Stimulated activated naive CD8-positive, alpha-beta T cell treated with anti-CD3 and anti-CD28 coated beads, Interleukin-15, amount 100 ng/mL, for 72 hours (primary cell): ENCODE data around the gene GGCX.

ENCODE experiments used
- ATAC-seq: fragments of 150-1000 bp; cut with Tn5 transposase; 2 replicates; pipeline ENCODE4 v1.10.0; 2021; ENCODE audit warnings: mild to moderate bottlenecking, moderate library complexity
- DNase-seq, 2 donors: peaks; one replicate each; pipeline ENCODE4 v3.0.0; 2021 to 2022
- H3K27ac Mint-ChIP-seq, 2 donors: one replicate each; pipeline ENCODE4 v1.8.0; 2022; ENCODE audit warnings: mild to moderate bottlenecking in 2 of 2, mixed read lengths in 2 of 2, moderate library complexity in 2 of 2
- H3K27me3 Mint-ChIP-seq: one replicate; pipeline ENCODE4 v1.8.0; 2022; ENCODE audit warnings: mixed read lengths
- H3K4me1 Mint-ChIP-seq: one replicate; pipeline ENCODE4 v1.8.0; 2022; ENCODE audit warnings: mild to moderate bottlenecking, mixed read lengths
- H3K4me3 Mint-ChIP-seq, 2 donors: one replicate each; pipeline ENCODE4 v1.8.0; 2022; ENCODE audit warnings: mild to moderate bottlenecking in 2 of 2, mixed read lengths in 2 of 2, moderate library complexity in 1 of 2
- H3K9me3 Mint-ChIP-seq, 2 donors: one replicate each; pipeline ENCODE4 v1.8.0; 2022; ENCODE audit warnings: mixed read lengths in 2 of 2

GGCX gene

GRCh38 chr2:85524336-85524908, 36.9 kb downstream of the GGCX start:
- Mint-ChIP-seq H3K4me3 (no peak overlapping the region), H3K27ac (peak overlapping the region in 1 of 2 donors; percentile 78), H3K27me3 (peaks cover 24% of the 10 kb centered on the region), H3K9me3 (no peaks in the 10 kb centered on the region), H3K4me1 (peaks cover 5% of the 10 kb centered on the region)
- ATAC-seq (no peak), DNase-seq (no peak)

GRCh38 chr2:85523903-85524335, 37.4 kb downstream of the GGCX start:
- Mint-ChIP-seq H3K27me3 (peaks cover 19% of the 10 kb centered on the region), H3K9me3 (no peaks in the 10 kb centered on the region), H3K4me3 (no peak overlapping the region), H3K4me1 (peaks cover 5% of the 10 kb centered on the region), H3K27ac (no peak overlapping the region)
- ATAC-seq (no peak), DNase-seq (no peak)

DNA sequence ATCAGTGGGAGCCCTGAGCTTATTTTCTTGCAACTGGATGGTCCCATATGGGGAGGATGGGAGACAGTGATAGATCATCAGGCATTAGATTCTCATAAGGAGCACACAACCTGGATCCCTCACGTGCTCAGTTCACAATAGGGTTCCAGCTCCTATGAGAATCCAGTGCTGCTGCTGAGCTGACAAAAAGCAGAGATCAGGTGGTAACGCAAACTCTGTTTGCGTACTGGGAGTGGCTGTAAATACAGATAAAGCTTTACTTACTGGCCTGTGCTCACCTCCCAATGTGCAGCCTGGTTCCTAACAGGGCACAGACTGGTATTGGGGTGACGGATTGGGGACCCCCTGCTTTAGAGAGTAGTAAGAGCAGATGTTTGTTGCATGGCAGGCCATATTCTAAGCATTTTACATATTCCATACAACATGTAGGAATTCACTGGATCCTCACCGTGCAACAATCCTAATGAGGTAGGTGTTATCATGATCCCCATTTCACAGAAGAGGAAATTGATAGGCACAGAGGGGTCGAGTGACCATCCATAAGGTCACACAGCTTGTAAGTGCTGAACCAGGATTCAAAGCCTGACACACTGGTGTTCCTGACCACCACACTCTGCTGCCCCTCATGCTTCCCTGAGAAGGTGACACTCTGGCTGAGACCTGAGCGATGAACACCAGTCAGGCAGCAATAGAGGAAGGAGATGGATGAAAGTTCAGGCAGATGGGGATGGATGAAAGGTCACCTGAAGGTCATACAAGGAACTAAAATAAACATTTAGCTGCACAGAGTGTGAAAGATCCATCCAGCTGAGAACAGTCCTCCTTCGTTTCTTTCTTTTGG, 38.0 kb downstream of the GGCX start:
- ATAC-seq (no peak), DNase-seq (no peak)
- Mint-ChIP-seq H3K4me1 (peaks cover 5% of the 10 kb centered on the region), H3K27me3 (peaks cover 18% of the 10 kb centered on the region), H3K9me3 (no peaks in the 10 kb centered on the region), H3K27ac (no peak overlapping the region), H3K4me3 (no peak overlapping the region)

- no peaks in the 10 kb centered on the region for H3K9me3 Mint-ChIP-seq
- H3K4me1 Mint-ChIP-seq, result peaks cover 5% of the 10 kb centered on the region
- H3K4me3 Mint-ChIP-seq, result no peak overlapping the region
- no peak for DNase-seq
- ATAC-seq, result no peak
- no peak overlapping the region for H3K27ac Mint-ChIP-seq
- H3K27me3 Mint-ChIP-seq, result peaks cover 7% of the 10 kb centered on the region
These were observed 39.1 kb downstream of the GGCX start for GRCh38 chr2:85522090-85522647.

DNA sequence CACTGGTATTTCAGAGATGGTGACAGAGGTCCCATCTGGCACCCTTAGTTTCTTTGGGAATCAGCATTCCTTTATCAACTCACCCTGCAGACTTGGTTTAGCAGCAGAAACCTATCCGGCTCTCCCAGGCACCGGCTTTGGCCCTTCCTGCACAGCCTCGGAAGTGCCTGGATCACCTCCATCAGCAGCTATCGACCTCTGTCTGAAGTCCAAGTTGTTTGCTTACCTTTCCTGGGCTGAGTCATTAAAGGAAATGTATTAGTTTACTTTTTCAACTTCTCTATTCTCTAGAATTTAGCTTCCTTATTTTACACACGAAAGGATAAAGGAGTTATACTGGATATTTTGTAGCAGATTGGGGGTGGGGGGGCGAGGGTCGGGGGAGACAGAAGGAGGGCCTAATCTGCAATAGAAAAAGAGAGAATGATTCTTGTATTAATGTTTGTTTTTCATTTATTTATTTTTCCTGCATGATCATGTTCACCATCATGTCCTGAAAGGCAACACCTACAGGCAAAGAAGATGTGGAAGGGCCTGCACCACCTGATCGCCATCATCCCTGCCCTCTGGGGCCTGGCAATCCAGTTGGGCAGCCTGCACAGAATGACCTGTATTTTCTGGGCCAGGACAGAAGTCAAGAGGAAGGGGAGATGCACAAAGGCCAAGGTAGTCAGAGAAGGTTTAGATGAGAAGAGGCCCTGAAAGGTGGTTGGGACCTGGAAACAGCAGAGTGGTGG, 44.5 kb downstream of the GGCX start:
- Mint-ChIP-seq H3K4me1 (no peaks in the 10 kb centered on the region), H3K9me3 (no peaks in the 10 kb centered on the region), H3K27me3 (no peaks in the 10 kb centered on the region), H3K4me3 (no peak overlapping the region), H3K27ac (no peak overlapping the region)
- DNase-seq (no peak), ATAC-seq (no peak)

DNA sequence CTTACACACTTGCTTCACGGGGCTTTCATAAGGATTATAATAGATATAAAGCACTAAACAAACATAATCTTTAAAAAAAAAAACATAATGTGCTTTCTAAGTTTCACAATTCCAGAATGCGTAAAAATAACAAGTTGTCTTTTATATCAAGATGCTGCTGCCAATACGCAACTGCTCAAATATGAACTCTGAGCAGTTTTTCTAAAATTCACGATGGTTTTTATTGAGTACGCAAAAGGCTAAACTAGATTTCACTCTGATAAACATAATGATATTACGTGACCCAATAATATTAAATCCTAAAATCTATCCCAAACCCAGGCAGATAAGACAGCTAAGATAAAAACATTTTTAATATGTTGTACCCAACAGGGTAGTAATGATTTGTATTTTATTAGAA, 47.0 kb downstream of the GGCX start:
- no peaks in the 10 kb centered on the region for H3K9me3 Mint-ChIP-seq
- no peaks in the 10 kb centered on the region for H3K4me1 Mint-ChIP-seq
- no peak overlapping the region for H3K27ac Mint-ChIP-seq
- ATAC-seq (no peak), DNase-seq (no peak)
- H3K4me3 Mint-ChIP-seq, result no peak overlapping the region
- no peaks in the 10 kb centered on the region for H3K27me3 Mint-ChIP-seq

- DNase-seq, result no peak
- Mint-ChIP-seq H3K9me3 (no peaks in the 10 kb centered on the region), H3K27ac (no peak overlapping the region), H3K4me3 (no peak overlapping the region), H3K27me3 (peaks cover 9% of the 10 kb centered on the region), H3K4me1 (no peaks in the 10 kb centered on the region)
- ATAC-seq, result no peak
These were observed 50.1 kb downstream of the GGCX start for GRCh38 chr2:85511008-85511811.

GRCh38 chr2:85506768-85507181, 54.5 kb downstream of the GGCX start:
- H3K9me3 Mint-ChIP-seq, result no peaks in the 10 kb centered on the region
- no peak for ATAC-seq
- no peak overlapping the region for H3K27ac Mint-ChIP-seq
- no peak overlapping the region for H3K4me3 Mint-ChIP-seq
- H3K27me3 Mint-ChIP-seq, result peaks cover 9% of the 10 kb centered on the region
- no peak for DNase-seq
- no peaks in the 10 kb centered on the region for H3K4me1 Mint-ChIP-seq

- H3K9me3 Mint-ChIP-seq, result no peaks in the 10 kb centered on the region
- ATAC-seq (no peak), DNase-seq (no peak)
- no peaks in the 10 kb centered on the region for H3K4me1 Mint-ChIP-seq
- H3K27me3 Mint-ChIP-seq, result peaks cover 9% of the 10 kb centered on the region
- H3K27ac Mint-ChIP-seq, result no peak overlapping the region
- no peak overlapping the region for H3K4me3 Mint-ChIP-seq
These were observed 55.6 kb downstream of the GGCX start for GRCh38 chr2:85505551-85506238.

DNA sequence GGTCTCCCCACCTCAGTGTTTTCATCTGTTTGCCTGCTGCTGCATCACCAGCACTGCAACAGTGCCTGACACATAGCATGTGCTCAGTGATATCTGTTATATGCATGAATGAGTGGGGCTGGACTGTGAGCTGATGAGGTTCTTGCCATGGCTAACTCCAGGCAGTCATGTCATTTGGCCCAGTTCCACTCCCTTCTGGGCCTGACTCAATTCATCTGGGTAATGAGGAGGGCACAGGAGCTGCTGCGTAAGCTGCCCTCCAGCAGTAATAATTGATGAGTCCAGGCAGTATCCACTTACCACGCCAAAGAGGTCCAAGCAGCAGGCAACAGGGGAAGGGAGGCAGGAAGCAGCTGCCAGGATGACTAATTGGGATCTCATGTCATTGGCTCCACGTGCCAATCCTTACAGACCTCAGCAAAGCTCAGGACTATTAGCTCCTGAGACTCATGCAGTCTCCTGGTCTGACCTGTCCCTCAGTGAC, 56.5 kb downstream of the GGCX start:
- no peaks in the 10 kb centered on the region for H3K4me1 Mint-ChIP-seq
- peaks cover 9% of the 10 kb centered on the region for H3K27me3 Mint-ChIP-seq
- H3K9me3 Mint-ChIP-seq, result no peaks in the 10 kb centered on the region
- H3K27ac Mint-ChIP-seq, result no peak overlapping the region
- no peak for ATAC-seq
- no peak for DNase-seq
- H3K4me3 Mint-ChIP-seq, result no peak overlapping the region

GRCh38 chr2:85503851-85504777, 57.2 kb downstream of the GGCX start:
- Mint-ChIP-seq H3K4me3 (no peak overlapping the region), H3K4me1 (no peaks in the 10 kb centered on the region), H3K9me3 (no peaks in the 10 kb centered on the region), H3K27me3 (peaks cover 9% of the 10 kb centered on the region), H3K27ac (peak overlapping the region in 1 of 2 donors; percentile 51)
- DNase-seq (no peak), ATAC-seq (no peak)

DNA sequence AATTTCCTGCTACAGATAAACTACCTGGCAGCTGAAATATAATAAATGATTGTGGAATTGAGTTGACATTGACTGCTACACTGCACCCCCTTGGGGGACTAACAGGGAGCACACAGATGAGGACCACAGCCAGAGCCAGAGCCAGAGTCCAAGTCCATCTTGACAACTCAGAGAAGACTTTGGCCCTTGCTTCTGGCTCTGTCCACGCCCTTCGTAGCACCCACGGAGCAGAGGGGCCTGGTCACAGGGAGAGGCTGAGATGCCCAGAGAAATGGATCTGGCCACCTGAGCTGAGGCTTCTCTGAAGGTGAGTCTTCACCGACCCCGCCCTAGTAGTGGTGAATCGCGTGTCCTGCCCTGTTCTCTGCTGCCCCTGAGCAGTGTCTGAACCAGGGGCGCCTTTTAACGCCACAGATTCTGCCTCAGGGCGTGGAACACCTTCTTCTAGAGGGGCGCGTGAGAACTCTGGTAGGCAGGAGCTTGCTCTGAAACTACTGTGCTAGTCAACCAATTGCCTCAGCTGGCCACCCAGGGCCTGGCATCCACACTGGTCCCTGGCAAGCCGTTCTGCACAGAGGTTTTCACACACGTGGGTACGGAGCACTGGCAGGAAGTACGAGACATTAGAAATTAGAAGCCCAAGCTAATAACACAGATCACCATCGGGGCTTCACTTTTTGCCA, 58.0 kb downstream of the GGCX start:
- no peak for ATAC-seq
- Mint-ChIP-seq H3K27me3 (peaks cover 9% of the 10 kb centered on the region), H3K9me3 (no peaks in the 10 kb centered on the region), H3K4me3 (no peak overlapping the region), H3K27ac (no peak overlapping the region), H3K4me1 (no peaks in the 10 kb centered on the region)
- DNase-seq, result no peak

DNA sequence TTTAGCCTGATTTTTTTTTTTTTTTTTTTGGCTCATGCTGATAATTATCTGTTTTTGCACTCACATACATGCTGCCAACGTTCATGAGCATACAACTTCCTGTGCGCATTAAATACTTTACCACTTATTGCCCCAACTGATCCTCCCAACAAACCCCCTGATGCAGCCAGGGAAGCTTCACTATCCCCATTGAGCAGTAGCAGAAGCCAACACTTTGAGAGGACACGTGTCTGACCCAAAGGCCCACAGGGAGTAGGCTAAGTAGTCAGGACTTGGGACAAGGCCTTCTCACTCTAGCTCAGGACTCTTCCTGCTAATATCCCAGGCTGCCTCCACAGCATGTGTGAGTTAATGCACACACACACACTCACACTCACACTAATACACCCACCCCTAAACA, 58.6 kb downstream of the GGCX start:
- H3K4me3 Mint-ChIP-seq, result no peak overlapping the region

More for the DNA sequence above, 58.6 kb downstream of the GGCX start:
- Mint-ChIP-seq H3K4me1 (no peaks in the 10 kb centered on the region), H3K27ac (peak overlapping the region in 1 of 2 donors; percentile 20), H3K9me3 (no peaks in the 10 kb centered on the region), H3K27me3 (peaks cover 8% of the 10 kb centered on the region)
- ATAC-seq, result no peak
- no peak for DNase-seq
